GM21447 (cell line): ENCODE data around the gene BPIFB4.

Experiments used
- ATAC-seq: cut with Tn5 transposase; IDR thresholded peaks from one replicate; pipeline ENCODE4 v1.9.1; 2021; ENCODE audit not compliant: unreplicated experiment

BPIFB4 gene

GRCh38 chr20:33061658-33062028, 17.8 kb upstream of the BPIFB4 start:
- no peak for ATAC-seq

- no peak for ATAC-seq
Measured at GRCh38 chr20:33062105-33062824, 17.2 kb upstream of the BPIFB4 start.

GRCh38 chr20:33062825-33063149, 16.7 kb upstream of the BPIFB4 start:
- ATAC-seq: no peak

- ATAC-seq: no peak
Measured at GRCh38 chr20:33063271-33063670, 16.2 kb upstream of the BPIFB4 start.

- ATAC-seq: no peak
Measured at GRCh38 chr20:33064572-33065287, 14.7 kb upstream of the BPIFB4 start.

- no peak for ATAC-seq
Measured at GRCh38 chr20:33065785-33066184, 13.7 kb upstream of the BPIFB4 start.

GRCh38 chr20:33067806-33068205, 11.6 kb upstream of the BPIFB4 start:
- no peak for ATAC-seq

- no peak for ATAC-seq
Measured at GRCh38 chr20:33068251-33068939, 11.0 kb upstream of the BPIFB4 start.

- no peak for ATAC-seq
Measured at GRCh38 chr20:33069673-33070072, 9.8 kb upstream of the BPIFB4 start.

GRCh38 chr20:33070111-33071053, 9.1 kb upstream of the BPIFB4 start:
- ATAC-seq: no peak

- no peak for ATAC-seq
Measured at GRCh38 chr20:33071198-33071597, 8.2 kb upstream of the BPIFB4 start.

- ATAC-seq: no peak
Measured at GRCh38 chr20:33072362-33072761, 7.1 kb upstream of the BPIFB4 start.

GRCh38 chr20:33072813-33073212, 6.6 kb upstream of the BPIFB4 start:
- ATAC-seq: no peak

GRCh38 chr20:33074675-33075074, 4.8 kb upstream of the BPIFB4 start:
- ATAC-seq: no peak

GRCh38 chr20:33075281-33075680, 4.2 kb upstream of the BPIFB4 start:
- ATAC-seq: no peak

- ATAC-seq: no peak
Measured at GRCh38 chr20:33076662-33077372, 2.6 kb upstream of the BPIFB4 start.

GRCh38 chr20:33081411-33082154, 2.1 kb downstream of the BPIFB4 start:
- no peak for ATAC-seq

GRCh38 chr20:33082546-33082945, 3.1 kb downstream of the BPIFB4 start:
- ATAC-seq: no peak

- no peak for ATAC-seq
Measured at GRCh38 chr20:33083544-33084340, 4.3 kb downstream of the BPIFB4 start.
